H54 (cell line): ENCODE measurements around the gene SLC66A2.

Experiments
- DNase-seq: peaks from one replicate; pipeline ENCODE4 v3.0.0; 2011; ENCODE audit warnings: low spot score, mixed read lengths; ENCODE audit not compliant: insufficient read length
- FAIRE-seq: peaks from 3 replicates; lab custom pipeline; 2011; peaks lifted over from hg19 to GRCh38; lab: Jason Lieb, UNC
- POLR2A ChIP-seq: IDR thresholded peaks from 2 replicates; pipeline ENCODE4 v1.6.1; 2011; ENCODE audit warnings: low read depth, mild to moderate bottlenecking, low read length

The SLC66A2 gene

DNA sequence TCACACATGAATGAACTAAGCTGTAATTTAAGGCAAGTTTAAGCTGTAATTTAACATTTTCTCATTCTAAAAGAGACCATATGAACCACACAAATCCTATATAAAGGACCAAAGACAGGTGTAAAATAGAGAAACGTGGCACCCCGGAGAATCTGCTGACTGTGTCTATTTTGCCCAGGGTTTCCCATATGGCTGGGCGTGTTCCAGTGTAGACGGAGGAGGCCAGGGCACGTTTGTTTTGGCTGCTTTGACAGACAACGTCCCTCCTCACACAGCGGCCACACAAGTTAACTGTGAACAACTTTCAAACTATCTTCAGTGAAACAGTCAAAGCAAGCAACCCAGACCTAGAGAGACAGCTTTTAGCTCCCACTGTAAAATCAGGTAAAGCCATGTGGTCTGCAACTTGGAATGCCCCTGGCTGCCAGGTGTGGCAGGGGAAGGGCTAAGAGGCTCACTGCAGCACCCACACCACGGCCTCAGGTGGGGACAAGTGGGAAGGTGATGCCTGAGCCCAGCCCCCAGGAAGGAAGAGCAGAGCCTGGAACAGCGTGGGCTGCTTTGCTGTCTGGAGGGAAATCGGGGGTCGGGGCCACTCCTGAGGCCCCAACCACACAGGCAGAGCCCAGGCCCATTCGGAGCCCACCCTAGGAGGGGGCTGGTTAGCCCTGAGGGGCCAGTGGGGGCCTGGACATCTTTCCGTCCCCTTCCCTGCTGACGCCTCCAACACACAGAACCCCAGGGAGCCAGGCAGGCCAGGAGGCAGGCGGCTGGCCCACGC lies 40.7 kb downstream of the SLC66A2 start:
- no peak for FAIRE-seq
- TF ChIP-seq POLR2A, result no peak
- DNase-seq, result no peak

DNA sequence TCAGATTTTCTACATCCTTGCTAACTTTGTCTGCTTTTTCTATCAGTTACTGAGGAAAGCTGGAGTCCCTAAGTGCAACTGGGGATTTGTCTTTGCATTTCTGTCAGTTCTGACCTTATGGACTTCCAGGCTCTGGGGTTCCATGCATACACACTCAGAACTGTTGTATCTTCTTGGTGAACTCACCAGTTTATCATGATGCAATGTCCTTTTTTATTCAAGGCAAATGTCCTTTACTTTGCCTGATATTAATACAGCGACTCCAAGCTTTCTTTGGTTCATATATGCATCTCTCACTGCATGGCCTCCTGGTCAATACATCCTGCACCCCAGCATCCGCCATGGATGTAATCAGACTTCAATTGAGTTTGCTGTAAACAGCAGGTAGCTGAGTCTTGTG lies 44.7 kb downstream of the SLC66A2 start:
- TF ChIP-seq POLR2A, result no peak
- FAIRE-seq, result no peak

DNA sequence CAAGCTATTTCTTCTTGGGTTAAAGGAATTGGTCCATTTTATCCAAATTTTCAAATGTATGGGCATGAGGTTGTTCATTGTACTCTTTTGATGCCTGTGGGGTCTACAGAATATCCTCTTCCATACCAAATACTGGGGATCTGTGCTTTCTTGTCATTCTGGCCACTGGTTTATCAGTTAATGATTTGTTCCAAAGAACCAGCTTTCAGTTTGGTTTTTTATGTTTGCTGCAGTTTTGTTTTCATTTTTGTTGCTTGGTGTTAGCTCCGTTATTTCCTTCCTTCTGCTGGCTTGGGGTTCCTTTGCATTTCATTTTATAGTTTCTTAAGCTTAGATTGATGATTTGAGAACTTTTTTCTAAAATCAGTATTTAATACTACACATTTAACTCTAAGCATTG lies 45.5 kb downstream of the SLC66A2 start:
- no peak for DNase-seq
- TF ChIP-seq POLR2A, result no peak
- no peak for FAIRE-seq

More for the DNA sequence above, 44.7 kb downstream of the SLC66A2 start:
- DNase-seq, result no peak

DNA sequence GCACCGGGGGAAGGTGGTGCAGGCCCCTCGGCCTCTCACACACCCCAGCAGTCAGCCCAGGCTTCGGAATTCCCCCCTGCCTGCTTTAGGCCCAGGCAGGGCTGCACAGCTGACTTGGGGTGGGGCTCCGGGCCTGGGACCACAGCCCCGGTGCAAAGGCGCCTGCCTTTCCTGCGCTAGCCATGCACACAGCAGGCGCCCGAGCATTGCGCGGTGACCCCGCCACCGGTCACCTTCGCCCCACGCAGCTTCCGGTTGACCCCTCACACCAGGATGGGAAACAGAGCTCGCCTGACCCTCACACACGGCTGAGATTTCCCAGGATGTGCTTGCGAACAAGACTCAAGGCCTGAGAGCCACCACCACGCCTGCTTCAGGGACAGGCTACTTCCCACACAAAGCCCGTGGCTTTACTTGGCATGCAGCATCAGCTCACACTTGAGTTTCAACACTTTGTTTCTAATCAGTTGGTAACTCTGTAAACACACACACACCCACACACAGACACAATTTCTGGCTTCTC lies 46.0 kb downstream of the SLC66A2 start:
- TF ChIP-seq POLR2A, result no peak
- FAIRE-seq (no peak), DNase-seq (no peak)

- TF ChIP-seq POLR2A, result no peak
- no peak for FAIRE-seq
- DNase-seq, result no peak
Observed at GRCh38 chr18:79904357-79905147, 46.9 kb downstream of the SLC66A2 start.

DNA sequence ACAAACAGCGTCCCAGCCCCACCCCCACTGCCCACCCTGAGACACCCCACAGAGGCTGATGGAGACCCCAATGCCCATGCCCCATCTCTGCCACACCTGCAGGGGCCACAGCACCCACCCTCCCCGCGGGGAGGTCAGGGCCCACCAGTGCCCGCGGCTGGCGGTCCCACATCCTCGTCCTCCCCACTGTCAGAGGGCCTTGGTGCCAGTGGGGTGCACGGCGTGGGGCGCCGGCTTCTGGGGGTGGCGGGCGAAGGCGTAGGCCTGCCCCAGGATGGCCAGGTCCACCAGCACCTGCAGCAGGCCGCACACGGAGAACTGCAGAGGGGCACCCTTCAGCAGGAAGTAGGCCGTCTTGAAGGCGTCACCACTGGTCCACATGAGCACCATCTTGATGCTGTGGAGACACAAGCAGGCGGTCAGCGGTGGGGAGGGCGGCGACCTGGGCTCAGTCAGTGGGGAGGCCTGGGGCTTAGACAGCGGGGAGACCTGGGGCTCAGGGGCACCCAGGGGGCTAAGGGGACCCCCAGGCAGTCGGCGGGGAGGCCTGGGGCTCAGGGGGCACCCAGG lies 47.6 kb downstream of the SLC66A2 start:
- DNase-seq (no peak), FAIRE-seq (no peak)
- TF ChIP-seq POLR2A, result no peak

- FAIRE-seq (no peak), DNase-seq (no peak)
- TF ChIP-seq POLR2A, result no peak
Observed at GRCh38 chr18:79903071-79903635, 48.3 kb downstream of the SLC66A2 start.

DNA sequence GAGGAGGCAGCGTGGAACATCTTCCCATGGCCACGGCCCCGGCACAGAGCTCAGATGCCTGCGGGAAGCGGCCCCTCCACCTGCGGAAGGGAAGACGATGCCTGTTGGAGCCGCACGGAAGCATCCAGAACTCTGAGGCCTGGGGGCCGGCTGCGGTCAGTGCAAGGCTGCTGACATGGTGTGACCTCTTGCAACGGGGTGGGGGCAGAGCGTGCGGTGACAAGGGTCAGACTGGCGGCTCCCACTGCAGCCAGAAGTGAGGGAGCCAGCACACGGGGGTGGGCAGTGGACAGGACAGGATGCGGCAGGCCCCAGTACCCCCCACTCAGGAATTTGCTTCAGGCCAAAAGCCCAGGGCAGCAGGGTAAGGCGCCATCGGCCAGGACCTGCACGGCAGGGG lies 48.8 kb downstream of the SLC66A2 start:
- DNase-seq, result no peak
- no peak for TF ChIP-seq POLR2A
- FAIRE-seq, result no peak

DNA sequence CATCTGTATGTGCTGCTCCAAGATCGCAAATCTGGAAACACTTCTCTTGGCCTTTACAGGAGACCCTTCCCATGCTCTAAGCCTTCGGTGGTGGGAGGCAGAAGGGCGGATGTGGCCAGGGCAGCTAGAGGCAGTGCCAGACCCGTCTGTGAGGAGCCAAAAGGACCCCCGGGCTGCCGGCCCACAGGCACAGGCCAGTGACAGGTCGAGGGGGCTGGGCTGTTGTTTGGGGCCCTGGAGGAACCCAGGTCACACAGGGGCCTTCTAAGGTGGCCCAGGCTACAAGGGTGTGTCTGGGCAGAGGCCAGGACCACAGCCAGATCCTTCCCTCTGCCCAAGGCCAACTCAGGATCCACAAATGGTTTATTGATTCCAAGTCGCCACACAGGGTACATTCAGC lies 49.4 kb downstream of the SLC66A2 start:
- DNase-seq (no peak), FAIRE-seq (no peak)
- TF ChIP-seq POLR2A, result no peak

DNA sequence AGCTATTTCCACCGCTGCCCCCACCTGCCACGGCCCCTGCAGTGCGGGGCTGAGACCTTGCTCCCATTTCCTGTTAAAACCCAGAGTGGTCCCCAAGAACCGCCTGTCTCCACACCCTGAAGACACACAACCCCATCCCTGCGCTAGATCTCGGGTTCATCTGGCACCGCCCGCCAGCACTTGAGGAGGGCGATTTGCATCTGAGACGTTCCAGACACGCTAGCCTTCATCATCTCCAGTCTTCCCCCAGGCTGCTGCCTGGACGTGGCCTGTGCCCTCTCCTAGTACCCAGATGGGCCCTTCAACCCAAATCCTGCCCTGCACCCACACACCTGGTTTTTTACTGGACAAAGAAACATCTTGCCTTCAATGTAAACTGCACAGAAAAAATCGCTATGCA lies 49.8 kb downstream of the SLC66A2 start:
- no peak for TF ChIP-seq POLR2A
- DNase-seq (no peak), FAIRE-seq (no peak)

DNA sequence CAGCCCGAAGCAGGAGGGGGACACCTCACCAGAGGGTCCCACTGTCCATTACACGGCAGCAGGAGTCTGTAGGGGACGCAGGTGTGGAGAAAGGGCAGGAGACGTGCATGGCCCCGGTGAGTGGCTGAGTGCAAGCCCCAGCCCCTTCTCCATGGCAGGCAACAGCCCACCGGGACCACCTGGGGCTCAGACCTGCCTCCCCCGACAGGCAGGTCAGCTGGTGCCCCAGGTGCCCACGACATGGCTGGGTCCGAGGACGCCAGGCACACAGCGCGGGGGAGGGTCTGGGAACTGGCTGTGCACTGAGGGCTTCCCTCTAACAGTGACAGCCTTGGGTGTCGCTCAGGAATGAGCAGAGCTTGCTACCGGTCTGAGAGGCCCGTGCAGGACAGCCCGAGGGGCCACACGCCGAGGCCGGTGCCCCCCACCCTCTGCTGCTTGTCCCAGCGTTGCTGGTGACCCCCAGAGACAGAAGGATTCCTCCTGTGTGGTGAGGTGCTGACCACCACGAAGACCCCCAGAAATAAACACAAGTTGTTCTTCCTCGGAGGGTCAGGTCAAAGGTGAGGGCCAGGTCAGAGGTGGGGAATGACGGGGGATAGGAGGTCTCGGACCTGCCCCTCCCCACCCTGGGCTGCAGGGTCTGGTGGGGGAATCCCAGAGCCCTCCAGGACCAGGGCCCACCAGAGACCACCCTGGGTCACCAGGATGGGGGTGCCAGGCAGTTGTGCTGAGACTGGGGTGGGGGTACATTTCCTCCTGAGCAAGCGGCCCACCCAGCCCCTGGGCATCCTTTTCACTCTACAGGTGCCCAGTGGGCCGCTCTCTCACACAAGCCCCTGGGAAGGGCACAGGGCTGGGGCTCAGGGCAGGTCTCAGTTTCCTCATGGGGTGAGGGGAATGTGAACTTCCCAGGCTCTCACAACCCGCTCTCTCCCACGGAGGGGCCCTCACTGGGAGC lies 50.6 kb downstream of the SLC66A2 start:
- TF ChIP-seq POLR2A, result no peak
- DNase-seq, result no peak
- no peak for FAIRE-seq

DNA sequence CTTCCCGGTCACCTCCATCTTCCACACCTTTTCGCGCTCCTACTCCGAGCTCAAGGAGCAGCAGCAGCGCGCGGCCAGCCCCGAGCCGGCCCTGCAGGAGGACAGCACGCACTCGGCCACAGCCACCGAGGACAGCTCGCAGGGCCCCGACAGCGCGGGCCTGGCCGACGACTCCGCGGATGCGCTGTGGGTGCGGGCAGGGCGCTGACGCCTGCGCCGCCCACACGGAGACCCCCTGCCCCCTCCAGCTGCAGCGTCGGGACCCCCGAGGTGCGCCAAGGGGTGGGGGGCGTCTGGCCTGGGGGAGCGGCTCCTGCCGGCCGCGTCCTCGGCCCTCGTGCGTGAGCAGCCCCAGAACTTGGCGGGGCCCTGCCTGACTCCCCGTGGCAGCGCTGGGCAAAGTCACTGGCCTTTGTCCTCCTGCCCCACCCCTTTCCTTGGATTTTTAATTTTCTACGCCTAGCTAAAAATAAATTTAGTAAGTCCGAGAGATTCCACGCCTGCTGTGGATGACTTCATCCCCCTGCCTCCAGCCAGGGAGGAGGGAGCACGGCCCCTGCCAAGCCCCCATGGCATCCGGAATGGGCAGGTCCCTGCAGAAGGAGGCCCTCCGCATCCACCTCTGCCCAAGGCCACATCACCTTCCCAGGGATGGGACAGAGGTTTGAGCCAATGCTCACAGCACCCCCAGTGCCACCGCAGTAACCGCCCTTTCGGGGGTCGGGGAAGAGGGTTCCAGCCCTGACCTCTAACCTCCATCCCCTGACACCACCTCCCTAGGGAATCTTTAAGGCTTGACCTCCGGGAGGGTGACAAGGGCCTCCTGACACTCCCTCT lies 51.6 kb downstream of the SLC66A2 start:
- TF ChIP-seq POLR2A, result no peak
- FAIRE-seq (no peak), DNase-seq (no peak)
